ENCODE results near the gene KCNJ9. TPM values are rescaled to one million over a fixed set of nuclear protein-coding genes. Genes with fewer than 3 reads are reported as not detected.

The KCNJ9 gene
- total and polyA plus RNA-seq, 4 donors: not detected

GRCh38 chr1:160114085-160114484, 32.7 kb downstream of the KCNJ9 start:
- DNase-seq (peak in 1 of 3 donors; percentile 25), ATAC-seq (ENCODE audit: insufficient read depth, low FRiP score) (no peak)
- no peaks in the 10 kb centered on the region for H3K9me3 ChIP-seq (ENCODE audit: control insufficient read depth in 4 of 4, insufficient read depth in 3 of 4, low read length in 3 of 4)
- peaks cover 0 to 2% (median 0%) of the 10 kb centered on the region in 3 donors for H3K27me3 ChIP-seq (ENCODE audit: control insufficient read depth in 3 of 3, insufficient read depth in 3 of 3, low read length in 2 of 3)
- H3K27ac ChIP-seq (ENCODE audit: low read depth in 1 of 2, low read length in 1 of 2): no peak overlapping the region
- TF ChIP-seq CTCF (IDR thresholded peaks at IDR 0.05; ENCODE audit: control extremely low read depth, extremely low read depth): no peak
- H3K4me1 ChIP-seq (ENCODE audit: control insufficient read depth in 5 of 5, insufficient read depth in 5 of 5, low read length in 5 of 5): peaks cover 0 to 48% (median 12%) of the 10 kb centered on the region in 5 donors
- 83 to 91% methylated on average over 4 of the region's 4 CpGs for WGBS, 2 donors
- H3K4me3 ChIP-seq: no peak overlapping the region
- no peaks in the 10 kb centered on the region for H3K36me3 ChIP-seq (ENCODE audit: control insufficient read depth in 4 of 4, insufficient read depth in 4 of 4, low read length in 4 of 4)
- no peak overlapping the region for H3K9ac ChIP-seq (ENCODE audit: insufficient read depth in 1 of 2, low read length in 2 of 2)

GRCh38 chr1:160115545-160116282, 34.4 kb downstream of the KCNJ9 start, which contains the start of gene ATP1A2:
Gene ATP1A2 (plus strand): TSS chr1:160115759. CDS start chr1:160115862, 103 bp downstream.
- 44 to 55% methylated on average over 15 to 16 of the region's 16 CpGs for WGBS, 2 donors
- no peak for ATAC-seq (ENCODE audit: insufficient read depth, low FRiP score)
- H3K4me3 ChIP-seq: no peak within 1 kb of the TSS
- peaks cover 0 to 2% (median 0%) of the 10 kb centered on the region in 3 donors for H3K27me3 ChIP-seq (ENCODE audit: control insufficient read depth in 3 of 3, insufficient read depth in 3 of 3, low read length in 2 of 3)
- peak; percentile 42 to 79 (median 65) for DNase-seq
- no peaks in the 10 kb centered on the region for H3K36me3 ChIP-seq (ENCODE audit: control insufficient read depth in 4 of 4, insufficient read depth in 4 of 4, low read length in 4 of 4)
- TF ChIP-seq CTCF (IDR thresholded peaks at IDR 0.05; ENCODE audit: control extremely low read depth, extremely low read depth): no peak
- H3K9ac ChIP-seq (ENCODE audit: insufficient read depth in 1 of 2, low read length in 2 of 2): no peak within 1 kb of the TSS
- no peaks in the 10 kb centered on the region for H3K9me3 ChIP-seq (ENCODE audit: control insufficient read depth in 4 of 4, insufficient read depth in 3 of 4, low read length in 3 of 4)
- H3K27ac ChIP-seq (ENCODE audit: low read depth in 1 of 2, low read length in 1 of 2): peak within 1 kb of the TSS in 1 of 2 donors; percentile 38
- peaks cover 0 to 43% (median 12%) of the 10 kb centered on the region in 5 donors for H3K4me1 ChIP-seq (ENCODE audit: control insufficient read depth in 5 of 5, insufficient read depth in 5 of 5, low read length in 5 of 5)

- H3K4me1 ChIP-seq (ENCODE audit: control insufficient read depth in 5 of 5, insufficient read depth in 5 of 5, low read length in 5 of 5): peaks cover 0 to 43% (median 12%) of the 10 kb centered on the region in 5 donors
- peaks cover 0 to 2% (median 0%) of the 10 kb centered on the region in 3 donors for H3K27me3 ChIP-seq (ENCODE audit: control insufficient read depth in 3 of 3, insufficient read depth in 3 of 3, low read length in 2 of 3)
- 60 to 63% methylated on average over 12 of the region's 12 CpGs for WGBS, 2 donors
- H3K27ac ChIP-seq (ENCODE audit: low read depth in 1 of 2, low read length in 1 of 2): peak overlapping the region in 1 of 2 donors; percentile 38
- peak in 1 of 3 donors; percentile 70 for DNase-seq
- no peak for TF ChIP-seq CTCF (IDR thresholded peaks at IDR 0.05; ENCODE audit: control extremely low read depth, extremely low read depth)
- no peak for ATAC-seq (ENCODE audit: insufficient read depth, low FRiP score)
- peak overlapping the region in 1 of 2 donors; percentile 47 for H3K9ac ChIP-seq (ENCODE audit: insufficient read depth in 1 of 2, low read length in 2 of 2)
- H3K4me3 ChIP-seq: no peak overlapping the region
- H3K9me3 ChIP-seq (ENCODE audit: control insufficient read depth in 4 of 4, insufficient read depth in 3 of 4, low read length in 3 of 4): no peaks in the 10 kb centered on the region
- no peaks in the 10 kb centered on the region for H3K36me3 ChIP-seq (ENCODE audit: control insufficient read depth in 4 of 4, insufficient read depth in 4 of 4, low read length in 4 of 4)
These were observed 35.2 kb downstream of the KCNJ9 start for GRCh38 chr1:160116283-160117147.
